ENCODE data around the gene AQP5.

DNA sequence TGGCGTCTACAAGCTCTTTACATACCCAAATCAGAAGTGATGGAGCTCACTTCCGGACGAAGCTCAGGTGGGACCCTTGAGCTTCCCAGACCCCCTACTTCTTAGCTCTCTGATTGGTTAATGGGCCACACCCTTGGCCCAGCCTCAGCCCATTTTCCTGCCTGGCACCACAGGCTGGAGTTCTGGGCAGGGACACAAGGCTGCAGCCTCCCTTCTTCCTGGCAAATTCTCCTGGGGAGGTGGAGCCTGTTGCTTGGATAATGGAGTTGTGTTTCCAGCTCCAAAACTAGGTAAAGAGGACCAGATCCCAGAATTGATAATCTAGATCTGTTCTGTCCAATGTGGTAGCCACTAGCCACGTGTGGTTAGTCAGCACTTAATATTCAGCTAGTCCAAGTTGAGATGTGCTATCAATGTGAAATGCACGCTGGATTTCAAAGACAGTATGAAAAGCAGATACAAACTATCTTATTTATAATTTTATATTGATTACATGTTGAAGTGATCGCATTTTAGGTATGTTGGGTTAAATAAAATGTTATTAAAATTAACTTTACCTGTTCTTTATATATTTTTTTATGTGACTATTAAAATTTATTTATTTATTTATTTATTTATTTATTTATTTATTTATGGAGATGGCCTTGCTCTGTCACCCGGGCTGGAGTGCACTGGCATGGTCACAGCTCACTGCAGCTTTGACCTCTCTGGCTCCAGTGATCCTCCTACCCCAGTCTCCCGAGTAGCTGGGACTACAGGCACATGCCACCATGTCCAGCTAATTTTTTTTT lies 45.3 kb upstream of the AQP5 start:
- TF ChIP-seq, protein P1, sequence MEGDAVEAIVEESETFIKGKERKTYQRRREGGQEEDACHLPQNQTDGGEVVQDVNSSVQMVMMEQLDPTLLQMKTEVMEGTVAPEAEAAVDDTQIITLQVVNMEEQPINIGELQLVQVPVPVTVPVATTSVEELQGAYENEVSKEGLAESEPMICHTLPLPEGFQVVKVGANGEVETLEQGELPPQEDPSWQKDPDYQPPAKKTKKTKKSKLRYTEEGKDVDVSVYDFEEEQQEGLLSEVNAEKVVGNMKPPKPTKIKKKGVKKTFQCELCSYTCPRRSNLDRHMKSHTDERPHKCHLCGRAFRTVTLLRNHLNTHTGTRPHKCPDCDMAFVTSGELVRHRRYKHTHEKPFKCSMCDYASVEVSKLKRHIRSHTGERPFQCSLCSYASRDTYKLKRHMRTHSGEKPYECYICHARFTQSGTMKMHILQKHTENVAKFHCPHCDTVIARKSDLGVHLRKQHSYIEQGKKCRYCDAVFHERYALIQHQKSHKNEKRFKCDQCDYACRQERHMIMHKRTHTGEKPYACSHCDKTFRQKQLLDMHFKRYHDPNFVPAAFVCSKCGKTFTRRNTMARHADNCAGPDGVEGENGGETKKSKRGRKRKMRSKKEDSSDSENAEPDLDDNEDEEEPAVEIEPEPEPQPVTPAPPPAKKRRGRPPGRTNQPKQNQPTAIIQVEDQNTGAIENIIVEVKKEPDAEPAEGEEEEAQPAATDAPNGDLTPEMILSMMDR (conservative IDR thresholded peaks at IDR 0.05 in 1 of 2, IDR thresholded peaks at IDR 0.05 in 1 of 2; ENCODE audit: extremely low read depth in 1 of 2, insufficient read depth in 1 of 2, low read depth in 1 of 2, low read length in 2 of 2): no peak
- TF ChIP-seq EZH2 (IDR thresholded peaks at IDR 0.05; ENCODE audit: borderline replicate concordance, low read length): no peak
